Activated T-helper 17 cell treated with anti-CD3 and anti-CD28 coated beads, Interleukin-2, amount 50 U/mL, for 72 hours (primary cell): Measurements from ENCODE around the gene FNDC11. TPM values are rescaled to one million over a fixed set of nuclear protein-coding genes. Genes with fewer than 3 reads are reported as not detected.

Experiments
- ATAC-seq: fragments of 150-1000 bp; cut with Tn5 transposase; replicated peaks from 2 replicates; pipeline ENCODE4 v1.10.0; 2021; ENCODE audit warnings: mild to moderate bottlenecking, moderate library complexity
- H3K27ac Mint-ChIP-seq: one replicate; pipeline ENCODE4 v1.8.0; 2022; ENCODE audit warnings: mixed read lengths
- H3K27me3 Mint-ChIP-seq: one replicate; pipeline ENCODE4 v1.8.0; 2022; ENCODE audit warnings: mixed read lengths
- H3K36me3 Mint-ChIP-seq: one replicate; pipeline ENCODE4 v1.8.0; 2022; ENCODE audit warnings: low read depth, mild to moderate bottlenecking, mixed read lengths
- H3K4me1 Mint-ChIP-seq: one replicate; pipeline ENCODE4 v1.8.0; 2022; ENCODE audit warnings: mixed read lengths
- H3K4me3 Mint-ChIP-seq: one replicate; pipeline ENCODE4 v1.8.0; 2022; ENCODE audit warnings: mild to moderate bottlenecking, mixed read lengths
- H3K9me3 Mint-ChIP-seq: one replicate; pipeline ENCODE4 v1.8.0; 2022; ENCODE audit warnings: mixed read lengths
- total RNA-seq, 2 donors: library from RNA; stranded (reverse); gene quantifications; one replicate each; pipeline ENCODE4 v1.2.3, GENCODE V29; 2022

FNDC11 gene
- total RNA-seq, 2 donors from 2014 or later: 0.40 TPM; not detected in 1

- Mint-ChIP-seq H3K27ac (no peak overlapping the region), H3K27me3 (no peaks in the 10 kb centered on the region), H3K4me3 (no peak overlapping the region), H3K9me3 (no peaks in the 10 kb centered on the region), H3K36me3 (no peaks in the 10 kb centered on the region), H3K4me1 (peaks cover 5% of the 10 kb centered on the region)
- ATAC-seq: no peak
Measured at GRCh38 chr20:63542031-63542559, 11.9 kb upstream of the FNDC11 start.

GRCh38 chr20:63542696-63543095 lies 11.3 kb upstream of the FNDC11 start:
- Mint-ChIP-seq H3K4me1 (peaks cover 5% of the 10 kb centered on the region), H3K27me3 (no peaks in the 10 kb centered on the region), H3K9me3 (no peaks in the 10 kb centered on the region), H3K4me3 (no peak overlapping the region), H3K27ac (no peak overlapping the region), H3K36me3 (no peaks in the 10 kb centered on the region)
- ATAC-seq: no peak

- Mint-ChIP-seq H3K4me1 (peaks cover 5% of the 10 kb centered on the region), H3K36me3 (no peaks in the 10 kb centered on the region), H3K27ac (no peak overlapping the region), H3K27me3 (no peaks in the 10 kb centered on the region), H3K4me3 (no peak overlapping the region), H3K9me3 (no peaks in the 10 kb centered on the region)
- no peak for ATAC-seq
Measured at GRCh38 chr20:63543131-63543530, 10.8 kb upstream of the FNDC11 start.

- ATAC-seq: no peak
Measured at GRCh38 chr20:63543733-63544132, 10.2 kb upstream of the FNDC11 start.

GRCh38 chr20:63544241-63544957 lies 9.6 kb upstream of the FNDC11 start:
- Mint-ChIP-seq H3K4me1 (peaks cover 5% of the 10 kb centered on the region), H3K27me3 (peaks cover 1% of the 10 kb centered on the region), H3K9me3 (no peaks in the 10 kb centered on the region), H3K27ac (no peak overlapping the region), H3K4me3 (no peak overlapping the region), H3K36me3 (no peaks in the 10 kb centered on the region)
- ATAC-seq: no peak

More at GRCh38 chr20:63543733-63544132, 10.2 kb upstream of the FNDC11 start:
- Mint-ChIP-seq H3K9me3 (no peaks in the 10 kb centered on the region), H3K27me3 (no peaks in the 10 kb centered on the region), H3K27ac (no peak overlapping the region), H3K4me3 (no peak overlapping the region), H3K4me1 (peaks cover 5% of the 10 kb centered on the region), H3K36me3 (no peaks in the 10 kb centered on the region)

GRCh38 chr20:63544958-63545516 lies 8.9 kb upstream of the FNDC11 start:
- H3K4me3 Mint-ChIP-seq: no peak overlapping the region
- no peaks in the 10 kb centered on the region for H3K36me3 Mint-ChIP-seq
- peak overlapping the region; percentile 8 for H3K27ac Mint-ChIP-seq
- H3K9me3 Mint-ChIP-seq: no peaks in the 10 kb centered on the region
- peaks cover 4% of the 10 kb centered on the region for H3K27me3 Mint-ChIP-seq
- ATAC-seq: no peak
- peaks cover 5% of the 10 kb centered on the region for H3K4me1 Mint-ChIP-seq

GRCh38 chr20:63545814-63546213 lies 8.1 kb upstream of the FNDC11 start:
- Mint-ChIP-seq H3K27ac (peak overlapping the region; percentile 8), H3K36me3 (no peaks in the 10 kb centered on the region), H3K4me1 (peaks cover 5% of the 10 kb centered on the region), H3K27me3 (peaks cover 4% of the 10 kb centered on the region), H3K9me3 (no peaks in the 10 kb centered on the region), H3K4me3 (no peak overlapping the region)
- no peak for ATAC-seq

GRCh38 chr20:63546256-63546955 lies 7.6 kb upstream of the FNDC11 start:
- Mint-ChIP-seq H3K4me3 (no peak overlapping the region), H3K36me3 (no peaks in the 10 kb centered on the region), H3K4me1 (peaks cover 5% of the 10 kb centered on the region), H3K27ac (no peak overlapping the region), H3K9me3 (no peaks in the 10 kb centered on the region), H3K27me3 (peaks cover 4% of the 10 kb centered on the region)
- ATAC-seq: no peak

GRCh38 chr20:63546956-63547724 lies 6.8 kb upstream of the FNDC11 start:
- Mint-ChIP-seq H3K4me1 (peaks cover 5% of the 10 kb centered on the region), H3K4me3 (no peak overlapping the region), H3K27ac (no peak overlapping the region)

GRCh38 chr20:63547725-63548480 lies 6.1 kb upstream of the FNDC11 start, which contains the start of gene SRMS:
SRMS (minus strand) TSS chr20:63547749; CDS start chr20:63547463, 286 bp downstream.
- Mint-ChIP-seq H3K9me3 (no peaks in the 10 kb centered on the region), H3K4me1 (peaks cover 10% of the 10 kb centered on the region), H3K27ac (no peak within 1 kb of the TSS), H3K36me3 (no peaks in the 10 kb centered on the region), H3K4me3 (no peak within 1 kb of the TSS), H3K27me3 (peaks cover 4% of the 10 kb centered on the region)
- no peak for ATAC-seq

More at GRCh38 chr20:63546956-63547724, 6.8 kb upstream of the FNDC11 start:
- no peaks in the 10 kb centered on the region for H3K36me3 Mint-ChIP-seq
- no peaks in the 10 kb centered on the region for H3K9me3 Mint-ChIP-seq
- ATAC-seq: no peak
- H3K27me3 Mint-ChIP-seq: peaks cover 4% of the 10 kb centered on the region

GRCh38 chr20:63548542-63548941 lies 5.4 kb upstream of the FNDC11 start:
- no peaks in the 10 kb centered on the region for H3K36me3 Mint-ChIP-seq
- H3K4me1 Mint-ChIP-seq: peaks cover 11% of the 10 kb centered on the region
- peaks cover 4% of the 10 kb centered on the region for H3K27me3 Mint-ChIP-seq
- H3K4me3 Mint-ChIP-seq: no peak overlapping the region
- no peak for ATAC-seq
- no peak overlapping the region for H3K27ac Mint-ChIP-seq
- no peaks in the 10 kb centered on the region for H3K9me3 Mint-ChIP-seq

GRCh38 chr20:63549019-63549418 lies 4.9 kb upstream of the FNDC11 start:
- ATAC-seq: no peak
- no peak overlapping the region for H3K4me3 Mint-ChIP-seq
- no peak overlapping the region for H3K27ac Mint-ChIP-seq
- peaks cover 4% of the 10 kb centered on the region for H3K27me3 Mint-ChIP-seq
- no peaks in the 10 kb centered on the region for H3K36me3 Mint-ChIP-seq
- H3K9me3 Mint-ChIP-seq: no peaks in the 10 kb centered on the region
- H3K4me1 Mint-ChIP-seq: peaks cover 7% of the 10 kb centered on the region

GRCh38 chr20:63549679-63550282 lies 4.2 kb upstream of the FNDC11 start:
- H3K4me3 Mint-ChIP-seq: no peak overlapping the region
- H3K27me3 Mint-ChIP-seq: peaks cover 4% of the 10 kb centered on the region
- ATAC-seq: no peak
- H3K36me3 Mint-ChIP-seq: no peaks in the 10 kb centered on the region
- H3K27ac Mint-ChIP-seq: no peak overlapping the region
- peaks cover 7% of the 10 kb centered on the region for H3K4me1 Mint-ChIP-seq
- no peaks in the 10 kb centered on the region for H3K9me3 Mint-ChIP-seq
